GM12873 (cell line): Measurements from ENCODE around the gene SLBP.

Source experiments
- TF ChIP-seq, protein P1 (sequence below): IDR thresholded peaks from 2 replicates; pipeline ENCODE4 v1.5.1; 2012; ENCODE audit warnings: low read depth, mild to moderate bottlenecking, moderate library complexity, low read length, control low read depth; ENCODE audit not compliant: insufficient read depth; ENCODE audit errors: missing control alignments

SLBP gene

DNA sequence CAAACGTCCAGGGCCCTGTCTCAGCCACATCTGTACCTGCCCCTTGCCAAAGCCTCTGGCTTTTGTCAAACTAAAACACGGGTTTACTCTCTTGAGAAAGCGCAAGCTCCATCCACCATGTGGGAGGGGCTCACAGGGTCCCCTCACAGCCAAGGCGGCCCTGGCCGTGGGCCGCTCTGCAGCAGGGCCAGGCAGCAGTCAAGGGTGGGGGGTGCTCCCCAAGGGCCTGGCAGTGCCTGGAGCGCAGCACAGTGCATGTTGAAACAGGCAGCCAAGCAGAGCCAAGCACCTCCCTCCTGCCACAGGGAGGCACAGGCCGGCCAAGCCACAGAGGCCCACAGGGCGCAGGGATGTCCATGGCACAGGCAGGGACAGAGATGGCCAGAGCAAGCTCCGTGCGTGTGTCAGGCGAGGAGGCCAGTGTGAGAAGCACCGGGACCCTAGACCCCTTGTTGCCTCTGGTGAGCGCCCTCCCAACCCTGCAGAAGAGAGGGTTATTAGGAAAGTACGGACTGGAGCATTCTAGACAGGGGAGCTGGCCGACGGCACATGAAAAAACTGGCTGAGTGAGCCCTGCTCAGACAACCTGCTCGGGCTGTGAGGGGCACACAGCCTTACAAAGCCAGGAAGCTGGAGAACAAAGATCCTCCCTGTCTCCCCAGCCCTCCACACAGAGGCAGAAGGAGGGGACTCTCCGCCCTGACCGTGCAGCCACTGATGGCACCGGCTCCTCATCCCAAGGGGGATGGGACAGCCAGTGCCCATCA, 67.0 kb downstream of the SLBP start:
- TF ChIP-seq, protein P1, sequence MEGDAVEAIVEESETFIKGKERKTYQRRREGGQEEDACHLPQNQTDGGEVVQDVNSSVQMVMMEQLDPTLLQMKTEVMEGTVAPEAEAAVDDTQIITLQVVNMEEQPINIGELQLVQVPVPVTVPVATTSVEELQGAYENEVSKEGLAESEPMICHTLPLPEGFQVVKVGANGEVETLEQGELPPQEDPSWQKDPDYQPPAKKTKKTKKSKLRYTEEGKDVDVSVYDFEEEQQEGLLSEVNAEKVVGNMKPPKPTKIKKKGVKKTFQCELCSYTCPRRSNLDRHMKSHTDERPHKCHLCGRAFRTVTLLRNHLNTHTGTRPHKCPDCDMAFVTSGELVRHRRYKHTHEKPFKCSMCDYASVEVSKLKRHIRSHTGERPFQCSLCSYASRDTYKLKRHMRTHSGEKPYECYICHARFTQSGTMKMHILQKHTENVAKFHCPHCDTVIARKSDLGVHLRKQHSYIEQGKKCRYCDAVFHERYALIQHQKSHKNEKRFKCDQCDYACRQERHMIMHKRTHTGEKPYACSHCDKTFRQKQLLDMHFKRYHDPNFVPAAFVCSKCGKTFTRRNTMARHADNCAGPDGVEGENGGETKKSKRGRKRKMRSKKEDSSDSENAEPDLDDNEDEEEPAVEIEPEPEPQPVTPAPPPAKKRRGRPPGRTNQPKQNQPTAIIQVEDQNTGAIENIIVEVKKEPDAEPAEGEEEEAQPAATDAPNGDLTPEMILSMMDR: no peak

DNA sequence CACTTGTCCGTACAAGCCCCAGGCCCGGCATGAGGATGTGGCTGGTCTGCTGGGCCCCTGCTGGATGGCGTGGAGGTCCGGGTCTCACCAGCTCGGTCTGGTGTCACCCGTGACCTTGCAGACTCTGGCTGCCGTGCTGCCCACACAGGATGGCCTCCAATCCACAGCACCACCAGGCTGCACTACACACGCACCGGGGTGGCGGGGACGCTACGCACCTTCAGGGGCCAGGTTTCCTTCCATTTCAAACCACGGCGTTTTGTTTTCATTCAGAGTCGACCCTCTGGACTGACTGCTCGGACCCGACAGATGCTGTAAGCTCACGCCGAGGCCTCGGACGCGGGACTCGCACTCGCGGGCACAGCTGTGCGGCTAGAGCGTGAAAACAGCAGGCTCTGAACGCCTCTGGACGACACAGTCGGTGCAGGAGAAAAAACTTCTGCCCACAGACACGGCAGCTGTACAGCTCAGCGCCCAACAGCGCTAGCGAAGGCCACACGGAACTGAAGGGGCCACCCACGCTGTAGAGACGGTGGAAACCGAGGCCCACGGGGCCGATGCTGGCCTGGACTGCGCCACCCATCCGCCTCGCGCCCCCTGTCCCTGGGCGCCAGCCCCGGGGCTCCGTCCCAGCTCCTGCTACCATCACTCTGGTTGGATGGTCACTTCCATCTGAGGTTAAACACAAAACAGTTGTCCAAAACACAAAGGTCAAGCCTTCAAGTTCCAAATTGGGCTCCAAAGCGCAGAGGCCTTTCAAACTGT, 68.0 kb downstream of the SLBP start:
- TF ChIP-seq, protein P1: no peak
